ENCODE results near the gene HNRNPH1. TPM values are rescaled to one million over a fixed set of nuclear protein-coding genes. Genes with fewer than 3 reads are reported as not detected.

HNRNPH1 gene
- total RNA-seq, 4 donors from 2014 or later, result 182 to 474 (median 317) TPM

- TF ChIP-seq CTCF (IDR thresholded peaks at IDR 0.05), result no peak
- no peak for TF ChIP-seq POLR2A (IDR thresholded peaks at IDR 0.05)
- no peak for DNase-seq (ENCODE audit: low spot score in 2 of 2)
- 76 to 78% methylated on average over 6 of the region's 6 CpGs for WGBS, 2 donors
- H3K4me3 ChIP-seq (ENCODE audit: low read depth, poor library complexity, severe bottlenecking), result no peak overlapping the region
- intact Hi-C loops (cut with DNase I; ENCODE audit: low total_unique reads), result no loop called here
Observed at GRCh38 chr5:179595916-179596315, 27.6 kb downstream of the HNRNPH1 start.

- intact Hi-C loops (cut with DNase I; ENCODE audit: low total_unique reads), result no loop called here
- no peak overlapping the region for H3K4me3 ChIP-seq (ENCODE audit: low read depth, poor library complexity, severe bottlenecking)
- 83 to 90% methylated on average over 3 of the region's 3 CpGs for WGBS, 2 donors
- DNase-seq (ENCODE audit: low spot score in 2 of 2), result no peak
- TF ChIP-seq POLR2A (IDR thresholded peaks at IDR 0.05), result no peak
- no peak for TF ChIP-seq CTCF (IDR thresholded peaks at IDR 0.05)
Observed at GRCh38 chr5:179588166-179588565, 35.3 kb downstream of the HNRNPH1 start.

GRCh38 chr5:179585941-179586401 lies 37.5 kb downstream of the HNRNPH1 start:
- intact Hi-C loops (cut with DNase I; ENCODE audit: low total_unique reads), result no loop called here
- no peak for DNase-seq (ENCODE audit: low spot score in 2 of 2)
- 80 to 81% methylated on average over 9 of the region's 9 CpGs for WGBS, 2 donors
- no peak overlapping the region for H3K4me3 ChIP-seq (ENCODE audit: low read depth, poor library complexity, severe bottlenecking)
- TF ChIP-seq POLR2A (IDR thresholded peaks at IDR 0.05) (no peak), CTCF (IDR thresholded peaks at IDR 0.05) (no peak)

GRCh38 chr5:179577286-179577960 lies 46.0 kb downstream of the HNRNPH1 start:
- TF ChIP-seq POLR2A (IDR thresholded peaks at IDR 0.05), result no peak
- no peak for TF ChIP-seq CTCF (IDR thresholded peaks at IDR 0.05)
- DNase-seq (ENCODE audit: low spot score in 2 of 2), result no peak
- H3K4me3 ChIP-seq (ENCODE audit: low read depth, poor library complexity, severe bottlenecking), result no peak overlapping the region
- intact Hi-C loops (cut with DNase I; ENCODE audit: low total_unique reads), result no loop called here
- WGBS, 2 donors, result 94% methylated on average over 40 to 42 of the region's 42 CpGs

- no peak for TF ChIP-seq CTCF (IDR thresholded peaks at IDR 0.05)
- TF ChIP-seq POLR2A (IDR thresholded peaks at IDR 0.05), result no peak
- 89% methylated on average over 8 of the region's 8 CpGs for WGBS, 2 donors
- intact Hi-C loops (cut with DNase I; ENCODE audit: low total_unique reads), result no loop called here
- no peak overlapping the region for H3K4me3 ChIP-seq (ENCODE audit: low read depth, poor library complexity, severe bottlenecking)
- no peak for DNase-seq (ENCODE audit: low spot score in 2 of 2)
Observed at GRCh38 chr5:179572386-179572785, 51.1 kb downstream of the HNRNPH1 start.

- TF ChIP-seq CTCF (IDR thresholded peaks at IDR 0.05), result no peak
- no peak for TF ChIP-seq POLR2A (IDR thresholded peaks at IDR 0.05)
- DNase-seq (ENCODE audit: low spot score in 2 of 2), result no peak
- 76 to 77% methylated on average over 7 of the region's 7 CpGs for WGBS, 2 donors
- intact Hi-C loops (cut with DNase I; ENCODE audit: low total_unique reads), result no loop called here
- H3K4me3 ChIP-seq (ENCODE audit: low read depth, poor library complexity, severe bottlenecking), result no peak overlapping the region
Observed at GRCh38 chr5:179568721-179569120, 54.8 kb downstream of the HNRNPH1 start.
